Small intestine (tissue), 7 donors: ENCODE measurements around the gene CERT1. TPM values are rescaled to one million over a fixed set of nuclear protein-coding genes. Genes with fewer than 3 reads are reported as not detected.
"Not testable (repeated sequence)": the region's sequence is repeated elsewhere in the genome, so short reads cannot be mapped to it uniquely, and the experiment has no call there.

Experiments
- DNase-seq, 2 donors: peaks; one replicate each; pipeline versions ENCODE4 v3.0.0 to v3.0.0-alpha.2; 2013
- FAIRE-seq: peaks from 2 replicates; lab custom pipeline; 2012; peaks lifted over from hg19 to GRCh38; lab: Jason Lieb, UNC
- H3K27ac ChIP-seq, 3 donors: one replicate each; pipeline ENCODE4 v1.5.1; 2013; ENCODE audit warnings: low read length in 2 of 3, mild to moderate bottlenecking in 2 of 3, control low read depth in 1 of 3, inconsistent platforms in 1 of 3, low read depth in 1 of 3, moderate library complexity in 1 of 3
- H3K27me3 ChIP-seq, 3 donors: one replicate each; pipeline ENCODE4 v1.6.1; 2013; ENCODE audit warnings: low read length in 3 of 3, inconsistent platforms in 1 of 3; ENCODE audit not compliant: control insufficient read depth in 3 of 3, insufficient read depth in 3 of 3
- H3K36me3 ChIP-seq, 3 donors: one replicate each; pipeline ENCODE4 v1.6.1; 2013; ENCODE audit warnings: low read length in 3 of 3, inconsistent platforms in 1 of 3, low read depth in 1 of 3, mild to moderate bottlenecking in 1 of 3, moderate library complexity in 1 of 3; ENCODE audit not compliant: control insufficient read depth in 3 of 3, insufficient read depth in 2 of 3
- H3K4me1 ChIP-seq, 3 donors: one replicate each; pipeline ENCODE4 v1.6.1; 2013; ENCODE audit warnings: low read length in 2 of 3, inconsistent platforms in 1 of 3, low read depth in 1 of 3, mild to moderate bottlenecking in 1 of 3, moderate library complexity in 1 of 3; ENCODE audit not compliant: control insufficient read depth in 3 of 3, insufficient read depth in 2 of 3
- H3K4me3 ChIP-seq, 3 donors: one replicate each; pipeline ENCODE4 v1.5.1; 2013; ENCODE audit warnings: low read length in 3 of 3, control low read depth in 1 of 3, inconsistent platforms in 1 of 3, low read depth in 1 of 3, mild to moderate bottlenecking in 1 of 3, moderate library complexity in 1 of 3
- H3K9me3 ChIP-seq, 2 donors: one replicate each; pipeline ENCODE4 v1.6.1; 2013; ENCODE audit warnings: low read depth in 1 of 2, low read length in 1 of 2; ENCODE audit not compliant: control insufficient read depth in 2 of 2, insufficient read depth in 1 of 2
- WGBS, 3 donors: extraction: QIAGEN DNeasy Blood & Tissue Kit; methylation state at CpG; one replicate each; pipeline ENCODE4 v1.1.7; 2013; 5-methylcytosine and 5-hydroxymethylcytosine counted together
- polyA plus RNA-seq, 4 donors: library from polyadenylated mRNA; stranded (reverse) in 3 of 4; unstranded in 1 of 4; fragments of 200-250 nt in 3 of 4; fragments of 120-200 nt in 1 of 4; gene quantifications; one replicate each; pipeline versions ENCODE4 v1.2.1 to v1.2.3, GENCODE V29; 2013
- donor health status: healthy with polysubstance abuse.
- donor health status: control.
- donor health status: control.
- donor health status: Bipolar disorder and iron deficiency.
- donor health status: healthy.

CERT1 gene
- polyA plus RNA-seq, 4 donors: 15.1 to 45.6 (median 22.2) TPM

GRCh38 chr5:75336615-75337336 is 174.7 kb downstream of the CERT1 start, which contains the start of gene HMGCR:
HMGCR (plus strand) TSS chr5:75337220; CDS start chr5:75342606, 5,386 bp downstream.
- Histone ChIP-seq H3K27me3 (no peaks in the 10 kb centered on the region), H3K4me3 (peak within 1 kb of the TSS; percentile 82 to 99 (median 96)), H3K36me3 (no peaks in the 10 kb centered on the region), H3K4me1 (peaks cover 2 to 7% (median 4%) of the 10 kb centered on the region in 3 donors), H3K27ac (peak within 1 kb of the TSS; percentile 75 to 94 (median 91)), H3K9me3 (no peaks in the 10 kb centered on the region)
- peak; percentile 99 to 100 for DNase-seq
- 0 to 1% (median 0%) methylated on average over 50 to 56 of the region's 56 CpGs for WGBS, 3 donors
- no peak for FAIRE-seq

GRCh38 chr5:75335952-75336614 is 175.3 kb downstream of the CERT1 start:
- H3K4me1 ChIP-seq: peaks cover 2 to 7% (median 4%) of the 10 kb centered on the region in 3 donors
- H3K27me3 ChIP-seq: no peaks in the 10 kb centered on the region
- no peaks in the 10 kb centered on the region for H3K9me3 ChIP-seq
- peak; percentile 77 to 81 for DNase-seq
- peak overlapping the region; percentile 69 to 90 (median 89) for H3K27ac ChIP-seq
- 5 to 13% (median 7%) methylated on average over 12 of the region's 12 CpGs for WGBS, 3 donors
- peak overlapping the region; percentile 28 to 96 (median 82) for H3K4me3 ChIP-seq
- FAIRE-seq: no peak
- no peaks in the 10 kb centered on the region for H3K36me3 ChIP-seq

GRCh38 chr5:75335486-75335885 is 175.9 kb downstream of the CERT1 start:
- Histone ChIP-seq H3K9me3 (no peaks in the 10 kb centered on the region), H3K36me3 (no peaks in the 10 kb centered on the region), H3K4me1 (peaks cover 2 to 7% (median 4%) of the 10 kb centered on the region in 3 donors), H3K27ac (no peak overlapping the region), H3K27me3 (no peaks in the 10 kb centered on the region), H3K4me3 (no peak overlapping the region)
- DNase-seq (no peak), FAIRE-seq (no peak)
- WGBS, 3 donors: 64 to 75% (median 65%) methylated on average over 2 of the region's 2 CpGs

GRCh38 chr5:75334413-75334812 is 177.0 kb downstream of the CERT1 start:
- H3K4me1 ChIP-seq, H3K27ac ChIP-seq, FAIRE-seq, H3K36me3 ChIP-seq, H3K9me3 ChIP-seq, H3K4me3 ChIP-seq, DNase-seq, H3K27me3 ChIP-seq: not testable (repeated sequence)
- WGBS, 3 donors: 81 to 93% (median 85%) methylated on average over 9 to 10 of the region's 10 CpGs

GRCh38 chr5:75333759-75334158 is 177.7 kb downstream of the CERT1 start:
- FAIRE-seq, DNase-seq, H3K27me3 ChIP-seq, H3K27ac ChIP-seq, H3K9me3 ChIP-seq, H3K36me3 ChIP-seq, H3K4me1 ChIP-seq, H3K4me3 ChIP-seq: not testable (repeated sequence)
- 96 to 99% (median 99%) methylated on average over 18 to 22 of the region's 23 CpGs for WGBS, 3 donors

- Histone ChIP-seq H3K4me3 (no peak overlapping the region), H3K27me3 (no peaks in the 10 kb centered on the region), H3K4me1 (peaks cover 0 to 4% (median 3%) of the 10 kb centered on the region in 3 donors), H3K36me3 (no peaks in the 10 kb centered on the region), H3K27ac (no peak overlapping the region), H3K9me3 (no peaks in the 10 kb centered on the region)
- WGBS, 3 donors: 59 to 64% (median 62%) methylated on average over 4 of the region's 4 CpGs
- DNase-seq (peak in 1 of 2 donors; percentile 15), FAIRE-seq (no peak)
Measured at GRCh38 chr5:75331095-75332090, 180.0 kb downstream of the CERT1 start.

- no peak for FAIRE-seq
- no peak overlapping the region for H3K4me3 ChIP-seq
- no peaks in the 10 kb centered on the region for H3K9me3 ChIP-seq
- 82 to 87% (median 85%) methylated on average over 7 of the region's 7 CpGs for WGBS, 3 donors
- no peak overlapping the region for H3K27ac ChIP-seq
- H3K4me1 ChIP-seq: peaks cover 0 to 1% (median 0%) of the 10 kb centered on the region in 3 donors
- no peaks in the 10 kb centered on the region for H3K36me3 ChIP-seq
- DNase-seq: no peak
- H3K27me3 ChIP-seq: no peaks in the 10 kb centered on the region
Measured at GRCh38 chr5:75330404-75330803, 181.0 kb downstream of the CERT1 start.
